Measurements from ENCODE around the gene HDLBP.
"Not testable (repeated sequence)": the region's sequence is repeated elsewhere in the genome, so short reads cannot be mapped to it uniquely, and the experiment has no call there.

HDLBP gene

GRCh38 chr2:241308267-241308666 is 7.2 kb downstream of the HDLBP start:
- DNase-seq, result no peak

DNA sequence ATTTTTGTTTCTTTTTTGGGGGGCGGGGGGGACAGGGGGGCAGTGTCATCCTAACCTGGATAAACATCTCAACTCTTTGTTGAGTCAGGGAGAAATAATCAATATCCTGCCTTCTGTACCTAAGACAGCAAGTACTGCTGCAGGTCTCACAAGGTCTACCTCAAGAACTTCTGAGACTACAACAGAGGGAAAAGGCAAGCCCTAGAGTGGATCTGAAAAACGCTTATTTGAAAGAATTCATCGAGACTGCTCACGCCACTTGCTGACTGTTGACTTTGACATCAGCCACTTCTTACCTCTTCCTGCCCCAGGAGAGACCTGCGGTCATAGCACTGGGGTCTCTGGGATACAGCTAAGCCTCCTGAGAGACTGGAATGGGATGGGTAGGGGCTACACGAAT is 8.4 kb downstream of the HDLBP start:
- DNase-seq, result no peak

GRCh38 chr2:241304039-241304670 is 11.3 kb downstream of the HDLBP start:
- no peak for DNase-seq

DNA sequence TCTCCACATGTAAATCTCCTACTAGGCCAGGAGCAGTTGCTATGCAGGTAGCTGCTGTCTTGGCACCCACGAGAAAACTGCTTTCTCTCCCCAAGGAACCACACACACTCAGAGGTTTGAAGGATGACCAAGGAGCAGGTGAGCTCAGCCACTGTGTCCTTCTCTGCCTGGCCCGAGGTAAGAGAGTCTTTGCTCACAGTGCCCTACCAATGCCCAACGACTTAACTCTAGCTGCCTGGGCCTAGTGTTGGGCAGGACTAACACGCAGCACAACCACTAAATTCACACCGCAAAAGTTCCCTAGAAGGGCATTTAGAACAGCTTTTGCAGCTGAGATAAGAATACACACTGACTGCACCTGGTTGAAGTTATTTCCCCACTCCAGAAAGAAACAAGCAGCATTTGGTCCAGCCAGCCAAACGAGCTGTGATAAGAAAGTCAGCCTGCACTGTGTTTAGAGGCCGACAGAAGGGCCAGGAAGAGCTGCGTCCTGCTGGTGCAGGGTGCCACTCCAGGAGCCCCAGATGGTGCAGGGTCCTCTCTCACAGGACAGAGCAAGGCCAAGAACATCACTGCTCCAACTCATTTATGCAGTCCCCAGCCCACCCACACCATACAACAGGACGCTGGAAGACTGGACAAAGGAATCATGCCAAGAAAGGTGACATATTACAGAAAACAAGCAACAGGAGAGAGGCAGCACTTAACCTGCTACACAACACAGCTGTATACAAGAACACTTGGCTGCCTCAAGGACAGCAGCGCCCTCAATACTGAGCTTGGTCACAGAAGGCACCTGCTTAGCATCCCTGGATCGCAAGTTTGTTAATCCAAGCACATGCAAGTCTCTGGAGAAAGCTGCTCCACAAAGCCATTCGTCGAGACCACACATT is 12.5 kb downstream of the HDLBP start:
- DNase-seq, result no peak

DNA sequence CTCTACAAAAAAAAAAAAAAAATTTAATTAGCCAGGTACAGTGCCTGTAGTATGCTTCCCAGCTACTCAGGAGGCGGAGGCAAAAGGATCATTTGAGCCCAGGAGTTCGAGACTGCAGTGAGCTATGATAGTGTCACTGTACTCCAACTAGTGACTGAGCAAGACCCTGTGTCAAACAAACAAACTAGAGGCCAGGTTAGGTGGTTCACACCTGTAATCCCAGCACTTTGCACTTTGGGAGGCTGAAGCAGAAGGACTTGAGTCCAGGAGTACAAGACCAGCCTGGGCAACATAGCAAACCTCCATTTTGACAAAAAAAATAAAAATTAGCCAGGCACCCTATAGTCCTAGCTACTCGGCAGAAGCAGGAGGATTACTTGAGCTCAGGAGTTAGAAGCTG is 13.4 kb downstream of the HDLBP start:
- DNase-seq, result no peak

DNA sequence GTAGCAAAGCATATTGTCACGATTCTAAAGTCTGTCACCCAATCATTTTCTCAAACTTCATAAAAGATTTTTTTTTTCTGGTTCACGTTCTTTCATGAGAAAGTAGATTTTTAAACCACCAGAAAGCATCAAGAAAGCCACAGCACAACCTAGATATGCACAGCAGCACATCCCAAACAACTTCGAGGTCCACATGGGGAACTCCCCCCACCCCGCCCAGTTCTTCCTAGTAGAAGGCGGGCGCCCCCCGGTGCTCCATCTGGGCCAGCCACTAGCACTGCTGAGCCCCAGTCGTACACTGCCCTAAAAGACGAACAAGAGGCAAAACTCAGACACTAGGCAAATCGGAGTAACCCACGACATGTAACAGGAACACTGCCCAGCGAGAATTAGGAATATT is 15.5 kb downstream of the HDLBP start:
- DNase-seq, result no peak

DNA sequence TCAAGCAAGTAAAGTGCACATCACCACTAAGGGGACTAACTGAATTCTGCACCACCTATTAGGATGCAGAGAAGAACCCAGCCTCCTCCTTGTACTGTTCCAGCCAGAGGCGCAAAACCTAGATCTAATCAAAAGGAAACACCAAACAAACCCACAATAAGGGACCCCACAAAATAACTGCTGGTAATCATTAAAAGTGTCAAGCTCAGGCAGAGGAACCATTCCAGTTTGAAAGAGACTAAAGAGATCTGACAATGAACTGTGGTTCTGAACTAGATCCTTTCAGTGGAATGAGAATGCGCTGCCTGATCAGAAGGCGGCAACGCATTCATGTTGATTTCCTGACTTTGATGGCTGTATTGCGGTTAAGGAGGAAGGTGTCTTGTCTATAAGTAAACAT is 16.8 kb downstream of the HDLBP start:
- no peak for DNase-seq

GRCh38 chr2:241296767-241297166 is 18.7 kb downstream of the HDLBP start:
- no peak for DNase-seq

GRCh38 chr2:241295326-241296095 is 20.0 kb downstream of the HDLBP start:
- DNase-seq, result no peak

DNA sequence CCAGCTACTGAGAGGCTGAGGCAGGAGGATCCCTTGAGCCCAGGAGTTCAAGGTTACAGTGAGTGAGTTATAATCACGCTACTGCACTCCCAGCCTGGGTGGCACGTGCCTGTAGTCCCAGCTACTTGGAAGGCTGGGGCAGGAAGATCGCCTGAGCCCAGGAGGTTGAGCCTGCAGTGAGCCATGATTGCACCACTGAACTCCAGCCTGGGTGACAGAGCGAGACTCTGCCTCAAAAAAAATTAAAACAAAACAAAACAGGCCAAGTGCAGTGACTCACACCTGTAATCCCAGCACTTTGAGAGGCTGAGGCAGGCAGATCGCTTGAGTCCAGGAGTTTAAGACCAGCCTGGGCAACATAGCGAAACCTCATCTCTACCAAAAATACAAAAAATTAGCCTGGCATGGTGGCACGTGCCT is 22.1 kb downstream of the HDLBP start:
- peak; percentile 27 for DNase-seq

GRCh38 chr2:241291977-241292376 is 23.5 kb downstream of the HDLBP start:
- DNase-seq, result no peak

GRCh38 chr2:241291153-241291552 is 24.3 kb downstream of the HDLBP start:
- DNase-seq, result no peak

DNA sequence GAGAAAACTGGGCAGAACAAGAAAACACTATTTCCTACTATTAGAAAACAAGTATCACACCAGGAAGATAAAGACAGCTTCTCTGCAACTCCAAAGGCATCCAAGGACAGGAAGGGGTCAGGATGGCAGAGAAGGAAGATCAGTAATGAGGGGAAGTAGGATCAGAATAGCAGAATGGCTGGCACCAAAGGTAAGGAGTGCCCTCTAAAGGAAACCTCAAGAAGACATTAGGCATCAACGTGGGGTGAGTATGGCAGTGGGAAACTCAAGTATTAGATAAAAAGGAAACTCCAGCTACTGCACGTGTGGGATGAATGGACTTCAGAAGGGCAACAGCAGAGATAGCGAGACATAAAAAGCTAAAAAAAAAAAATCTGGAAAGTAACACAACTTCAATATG is 25.9 kb downstream of the HDLBP start:
- no peak for DNase-seq

- no peak for DNase-seq
These were observed 26.4 kb downstream of the HDLBP start for GRCh38 chr2:241289053-241289452.

GRCh38 chr2:241288324-241288888 is 27.1 kb downstream of the HDLBP start:
- no peak for DNase-seq

DNA sequence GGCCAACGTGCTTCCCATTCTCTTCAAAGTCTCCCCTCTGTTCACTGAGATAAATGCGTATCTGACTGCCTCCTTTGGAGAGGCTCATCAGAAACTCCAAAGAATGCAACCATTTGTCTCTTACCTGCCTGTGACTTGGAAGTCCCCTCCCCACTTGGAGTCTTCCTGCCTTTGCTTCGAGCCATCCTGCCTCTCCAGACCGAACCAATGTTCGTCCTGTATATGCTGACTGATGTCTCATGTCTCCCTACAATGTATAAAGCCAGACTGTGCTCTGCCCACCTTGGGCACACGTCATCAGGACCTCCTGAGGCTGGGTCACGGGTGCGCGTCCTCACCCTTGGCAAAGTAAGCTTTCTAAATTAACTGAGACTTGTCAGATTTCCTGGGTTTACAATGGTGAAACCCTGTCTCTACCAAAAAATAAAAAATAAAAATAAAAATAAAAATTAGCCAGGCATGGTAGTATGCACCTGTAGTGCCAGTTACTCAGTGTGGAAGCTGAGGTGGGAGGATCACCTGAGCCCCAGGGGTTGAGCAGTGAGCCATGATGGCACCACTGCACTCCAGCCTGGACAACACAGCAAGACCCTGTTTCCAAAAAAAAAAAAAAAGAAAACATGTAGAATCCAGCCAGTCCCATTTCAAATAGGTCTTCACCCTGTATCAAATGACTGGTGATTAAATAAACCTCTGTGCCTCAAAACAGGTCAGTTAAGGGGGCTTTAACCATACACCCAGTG is 29.0 kb downstream of the HDLBP start:
- DNase-seq, result no peak

DNA sequence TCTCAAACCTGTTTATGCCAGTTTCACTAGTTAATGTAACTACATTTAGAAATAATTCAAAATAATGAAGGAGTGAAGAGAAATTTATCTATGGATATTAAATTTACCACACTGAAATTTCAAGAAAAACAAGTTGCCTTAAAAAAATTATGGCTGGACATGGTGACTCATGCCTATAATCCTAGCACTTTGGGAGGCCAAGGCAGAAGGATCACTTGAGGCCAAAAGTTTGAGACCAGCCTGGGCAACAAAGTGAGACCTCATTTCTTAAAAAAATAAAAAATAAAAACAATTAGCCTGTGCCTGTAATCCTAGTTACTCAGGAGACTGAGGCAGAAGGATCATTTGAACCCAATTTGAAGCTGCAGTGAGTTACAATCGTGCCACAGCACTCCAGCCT is 29.9 kb downstream of the HDLBP start:
- DNase-seq, result no peak

GRCh38 chr2:241282555-241282954 is 32.9 kb downstream of the HDLBP start:
- no peak for DNase-seq

- no peak for DNase-seq
These were observed 35.2 kb downstream of the HDLBP start for GRCh38 chr2:241280291-241280690.

- DNase-seq, result no peak
These were observed 35.6 kb downstream of the HDLBP start for GRCh38 chr2:241279828-241280227.

GRCh38 chr2:241279413-241279812 is 36.1 kb downstream of the HDLBP start:
- peak; percentile 34 for DNase-seq

GRCh38 chr2:241278306-241278705 is 37.2 kb downstream of the HDLBP start:
- not testable (repeated sequence) for DNase-seq

All from fibroblast of skin of back (primary cell).